HFF-Myc (cell line): Measurements from ENCODE around the gene TBC1D23.
"Not testable (repeated sequence)": the region's sequence is repeated elsewhere in the genome, so short reads cannot be mapped to it uniquely, and the experiment has no call there.

Experiments
- DNase-seq: peaks from one replicate; pipeline ENCODE4 v3.0.0-alpha.2; 2011; ENCODE audit warnings: low read depth; ENCODE audit errors: extremely low read depth
- H3K4me3 ChIP-seq: replicated peaks from 2 replicates; pipeline ENCODE4 v1.5.1; 2011; ENCODE audit warnings: low read depth, mild to moderate bottlenecking, control low read depth, low read length
- TF ChIP-seq, protein P1 (sequence below): IDR thresholded peaks from 2 replicates; pipeline ENCODE4 v1.5.1; 2012; ENCODE audit warnings: mild to moderate bottlenecking, low read depth, low read length, control low read depth; ENCODE audit errors: missing control alignments

TBC1D23 gene

DNA sequence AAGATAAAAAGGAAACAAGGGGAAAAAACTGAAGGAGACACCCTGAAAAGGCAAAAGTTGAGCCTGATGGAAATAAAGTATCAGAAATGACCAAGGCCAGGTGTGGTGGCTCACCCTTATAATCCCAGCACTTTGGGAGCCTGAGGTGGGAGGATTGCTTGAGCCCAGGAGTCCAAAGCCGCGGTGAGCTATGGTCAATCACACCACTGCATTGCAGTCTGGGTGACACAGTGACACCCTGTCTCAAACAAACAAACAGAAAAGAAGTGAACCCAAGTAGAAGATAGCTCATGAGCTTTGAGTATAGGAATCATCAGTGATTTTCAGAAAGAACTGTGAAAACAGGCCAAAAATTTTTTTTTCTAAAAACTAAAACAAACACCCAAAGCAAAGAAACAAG is 26.4 kb upstream of the TBC1D23 start:
- DNase-seq, result no peak
- TF ChIP-seq, protein P1, sequence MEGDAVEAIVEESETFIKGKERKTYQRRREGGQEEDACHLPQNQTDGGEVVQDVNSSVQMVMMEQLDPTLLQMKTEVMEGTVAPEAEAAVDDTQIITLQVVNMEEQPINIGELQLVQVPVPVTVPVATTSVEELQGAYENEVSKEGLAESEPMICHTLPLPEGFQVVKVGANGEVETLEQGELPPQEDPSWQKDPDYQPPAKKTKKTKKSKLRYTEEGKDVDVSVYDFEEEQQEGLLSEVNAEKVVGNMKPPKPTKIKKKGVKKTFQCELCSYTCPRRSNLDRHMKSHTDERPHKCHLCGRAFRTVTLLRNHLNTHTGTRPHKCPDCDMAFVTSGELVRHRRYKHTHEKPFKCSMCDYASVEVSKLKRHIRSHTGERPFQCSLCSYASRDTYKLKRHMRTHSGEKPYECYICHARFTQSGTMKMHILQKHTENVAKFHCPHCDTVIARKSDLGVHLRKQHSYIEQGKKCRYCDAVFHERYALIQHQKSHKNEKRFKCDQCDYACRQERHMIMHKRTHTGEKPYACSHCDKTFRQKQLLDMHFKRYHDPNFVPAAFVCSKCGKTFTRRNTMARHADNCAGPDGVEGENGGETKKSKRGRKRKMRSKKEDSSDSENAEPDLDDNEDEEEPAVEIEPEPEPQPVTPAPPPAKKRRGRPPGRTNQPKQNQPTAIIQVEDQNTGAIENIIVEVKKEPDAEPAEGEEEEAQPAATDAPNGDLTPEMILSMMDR, result no peak
- no peak overlapping the region for H3K4me3 ChIP-seq

DNA sequence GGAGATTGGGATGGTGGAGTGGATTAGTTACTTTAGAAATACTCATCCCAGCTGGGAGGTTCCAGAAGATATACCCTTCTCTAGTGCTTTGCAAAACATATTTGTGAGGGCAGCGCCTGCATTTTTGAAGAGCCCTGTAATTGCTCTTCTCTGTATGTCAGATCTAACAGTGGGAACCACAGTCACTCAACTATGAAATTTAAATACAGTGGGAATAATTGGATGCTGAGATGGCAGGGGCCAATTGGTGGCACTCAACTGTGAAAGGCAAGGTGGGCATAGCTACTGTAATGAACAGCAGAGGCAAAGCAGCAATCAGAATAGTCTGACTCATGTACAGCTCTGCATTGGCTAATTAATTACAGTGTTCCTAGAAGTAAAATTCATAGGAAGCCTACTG is 22.2 kb upstream of the TBC1D23 start:
- TF ChIP-seq, protein P1, result no peak
- H3K4me3 ChIP-seq, result no peak overlapping the region
- no peak for DNase-seq

DNA sequence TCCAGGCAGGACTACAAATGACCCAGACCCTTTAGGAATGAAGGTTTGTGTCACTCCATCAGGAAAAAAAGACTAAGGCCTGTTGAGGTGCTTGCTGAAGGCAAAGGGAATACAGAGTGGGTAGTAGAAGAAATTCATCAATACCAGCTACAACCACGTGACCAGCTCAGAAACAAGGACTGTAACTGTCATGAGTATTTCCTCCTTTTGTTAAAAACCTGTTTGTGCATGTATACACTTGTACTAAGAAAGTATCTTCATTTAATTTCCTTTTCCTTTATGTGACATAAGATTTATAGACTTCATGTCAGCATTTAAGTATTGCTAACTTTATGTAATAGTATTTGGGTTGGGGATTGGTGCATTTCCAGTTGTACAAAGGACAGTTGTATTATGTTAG is 18.3 kb upstream of the TBC1D23 start:
- DNase-seq, H3K4me3 ChIP-seq: not testable (repeated sequence)

DNA sequence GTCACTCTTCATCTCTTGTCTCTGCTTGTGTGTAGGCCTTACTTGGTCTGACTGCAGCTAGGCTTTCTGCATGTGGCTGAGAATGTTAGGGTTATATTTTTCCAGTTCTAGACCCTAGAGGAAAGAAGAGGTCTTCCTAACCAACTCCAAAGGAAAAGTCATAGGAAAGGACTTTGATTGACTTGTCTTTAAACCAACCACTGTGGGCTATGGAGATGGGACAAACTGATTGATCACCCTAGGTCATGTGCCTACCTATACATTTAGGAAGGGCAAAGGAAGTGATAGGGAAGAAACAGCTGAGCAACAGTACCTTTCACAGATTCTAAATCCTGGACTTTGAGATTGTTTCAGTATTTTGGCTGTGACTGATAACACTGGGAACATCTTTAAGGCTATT is 16.5 kb upstream of the TBC1D23 start:
- no peak for DNase-seq
- no peak overlapping the region for H3K4me3 ChIP-seq
- TF ChIP-seq, protein P1, result no peak

DNA sequence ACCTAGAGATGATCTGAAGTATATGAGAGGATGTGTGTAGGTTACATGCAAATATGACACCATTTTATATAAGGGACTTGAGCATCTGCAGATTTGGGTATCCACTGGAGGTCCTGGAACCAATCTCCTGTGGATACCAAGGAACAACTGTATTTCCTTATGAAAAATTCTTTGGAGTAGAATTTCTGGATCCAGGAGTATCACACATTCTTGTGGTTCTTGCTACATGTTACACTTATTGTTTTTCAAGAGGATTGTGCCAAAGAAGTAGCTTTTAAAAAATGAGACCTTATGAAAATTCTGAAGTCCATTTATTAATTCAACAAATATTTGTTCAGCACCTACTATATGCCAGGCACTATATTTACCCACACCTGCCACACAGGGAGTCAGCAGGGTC is 15.7 kb upstream of the TBC1D23 start:
- no peak for DNase-seq
- H3K4me3 ChIP-seq, result no peak overlapping the region
- TF ChIP-seq, protein P1, result no peak

DNA sequence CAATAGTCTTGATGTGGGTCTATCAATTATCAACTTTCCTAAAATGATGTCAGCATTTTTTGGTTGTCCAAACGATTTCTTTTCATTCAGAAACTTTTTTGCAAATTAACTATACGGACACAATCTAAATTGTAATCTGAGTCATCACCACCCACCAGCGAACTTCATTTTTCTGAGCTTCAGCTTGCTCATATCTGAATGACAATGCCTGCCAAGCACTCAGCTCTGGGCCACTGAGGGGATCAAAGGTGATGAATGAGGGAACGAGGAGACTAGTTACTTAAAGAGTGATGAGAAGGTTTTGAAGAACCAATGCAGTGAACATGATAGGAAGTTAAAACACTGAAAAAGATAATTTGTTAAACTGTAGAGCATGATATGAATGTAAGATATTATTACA is 14.9 kb upstream of the TBC1D23 start:
- TF ChIP-seq, protein P1, result no peak
- H3K4me3 ChIP-seq, result no peak overlapping the region
- no peak for DNase-seq

DNA sequence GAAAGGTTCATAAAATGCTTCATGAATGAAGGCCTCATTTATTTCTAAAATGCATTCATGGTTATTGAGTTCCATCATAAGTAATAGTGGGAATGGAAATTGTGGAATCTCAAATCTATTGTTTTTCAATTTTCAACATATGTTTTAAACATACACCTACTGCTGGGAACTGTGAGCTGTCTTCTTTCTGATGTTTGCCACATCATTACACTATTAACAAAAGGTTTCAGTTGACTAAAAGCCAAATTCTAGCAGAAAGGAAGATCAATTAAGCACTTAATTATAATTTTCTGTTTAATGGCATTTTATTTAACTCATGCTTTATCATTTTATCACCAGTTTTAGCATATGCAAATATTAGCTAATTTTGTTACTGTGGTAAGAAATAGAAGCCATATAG is 13.8 kb upstream of the TBC1D23 start:
- no peak for DNase-seq
- TF ChIP-seq, protein P1, result no peak
- H3K4me3 ChIP-seq, result no peak overlapping the region
